GM12878 (cell line): ENCODE data around the gene TOX2. TPM values are rescaled to one million over a fixed set of nuclear protein-coding genes. Genes with fewer than 3 reads are reported as not detected.

Experiments used
- BRCA1 ChIP-seq: IDR thresholded peaks from 2 replicates; pipeline ENCODE4 v1.6.1; 2011; ENCODE audit warnings: low read depth, low read length, improper control_type of control experiment
- CHD1 ChIP-seq: IDR thresholded peaks from 2 replicates; pipeline ENCODE4 v1.6.1; 2012; ENCODE audit warnings: low read depth, low read length, improper control_type of control experiment
- EED ChIP-seq: sonication (generic); IDR thresholded peaks from 2 replicates; pipeline ENCODE4 v1.6.1; 2016; ENCODE audit warnings: antibody characterized with exemption, low read depth
- FOXK2 ChIP-seq: fragments of 450-650 bp; IDR thresholded peaks from 2 replicates; pipeline ENCODE4 v1.6.1; 2017; ENCODE audit warnings: mild to moderate bottlenecking, moderate library complexity
- HDGF ChIP-seq: fragments of 450-650 bp; IDR thresholded peaks from 2 replicates; pipeline ENCODE4 v1.6.1; 2016; ENCODE audit warnings: antibody characterized with exemption
- MEF2A ChIP-seq: IDR thresholded peaks from 2 replicates; pipeline ENCODE4 v1.6.1; 2011; ENCODE audit warnings: low read depth, mild to moderate bottlenecking, low read length, moderate library complexity; ENCODE audit not compliant: insufficient read depth
- MEF2B ChIP-seq: fragments of 450-650 bp; IDR thresholded peaks from 2 replicates; pipeline ENCODE4 v1.6.1; 2018; ENCODE audit warnings: mild to moderate bottlenecking, moderate library complexity; ENCODE audit not compliant: partially characterized antibody, poor library complexity, severe bottlenecking
- PAX5 ChIP-seq: IDR thresholded peaks from 2 replicates; pipeline ENCODE4 v1.6.1; 2011; ENCODE audit warnings: low read depth, low read length, borderline replicate concordance
- PAX8 ChIP-seq: fragments of 450-650 bp; IDR thresholded peaks from 2 replicates; pipeline ENCODE4 v1.6.1; 2017; ENCODE audit warnings: mild to moderate bottlenecking, moderate library complexity
- POLR2A ChIP-seq: IDR thresholded peaks from 2 replicates; pipeline ENCODE4 v1.6.1; 2011; ENCODE audit warnings: low read depth, mild to moderate bottlenecking, low read length
- RB1 ChIP-seq: fragments of 450-650 bp; formaldehyde crosslinking; IDR thresholded peaks from 2 replicates; pipeline ENCODE4 v1.6.1; 2017; ENCODE audit warnings: mild to moderate bottlenecking, borderline replicate concordance
- SIN3A ChIP-seq: IDR thresholded peaks from 2 replicates; pipeline ENCODE4 v1.6.1; 2012; ENCODE audit warnings: low read depth, low read length, improper control_type of control experiment
- SMAD1 ChIP-seq: fragments of 450-650 bp; IDR thresholded peaks from 2 replicates; pipeline ENCODE4 v1.6.1; 2018; ENCODE audit warnings: mild to moderate bottlenecking, low read depth; ENCODE audit not compliant: partially characterized antibody
- SMC3 ChIP-seq: IDR thresholded peaks from 2 replicates; pipeline ENCODE4 v1.6.1; 2011; ENCODE audit warnings: low read length, improper control_type of control experiment, borderline replicate concordance
- TCF3 ChIP-seq: IDR thresholded peaks from 2 replicates; pipeline ENCODE4 v1.6.1; 2012; ENCODE audit warnings: low read depth, mild to moderate bottlenecking, low read length, borderline replicate concordance; ENCODE audit not compliant: insufficient read depth
- TCF7 ChIP-seq: IDR thresholded peaks from 2 replicates; pipeline ENCODE4 v1.6.1; 2014; ENCODE audit warnings: antibody characterized with exemption, borderline replicate concordance
- ZNF384 ChIP-seq: IDR thresholded peaks from 2 replicates; pipeline ENCODE4 v1.6.1; 2012; ENCODE audit warnings: low read depth, mild to moderate bottlenecking, low read length, improper control_type of control experiment, borderline replicate concordance
- ZZZ3 ChIP-seq: IDR thresholded peaks from 2 replicates; pipeline ENCODE4 v1.6.1; 2011; ENCODE audit warnings: low read depth; ENCODE audit not compliant: control insufficient read depth, insufficient read length
- polyA plus RNA-seq, 11 experiments: library from polyadenylated mRNA; depleted of rRNA in 4 of 11; unstranded in 6 of 11; stranded (reverse) in 5 of 11; fragments of >200 nt; fragmentation: Nextera tagmentation in 4 of 11; fragmentation: Illumina TruSeq in 1 of 11; extraction: Ambion mirVana in 4 of 11; extraction: Trizol in 1 of 11; gene quantifications; 1 replicate in 1 of 11; 2 replicates in 10 of 11; pipeline versions ENCODE4 v1.2.1 to v1.2.3, GENCODE V29; 2011 to 2016; ENCODE audit warnings: inconsistent platforms in 2 of 11, missing spikeins in 2 of 11, low read depth in 1 of 11
- total RNA-seq, 4 experiments: library from RNA; depleted of rRNA in 3 of 4; stranded (reverse); fragments of >200 nt in 3 of 4; fragmentation: Illumina TruSeq in 1 of 4; extraction: Trizol in 1 of 4; gene quantifications; 2 replicates each; pipeline versions ENCODE4 v1.2.1 to v1.2.3, GENCODE V29; 2013 to 2021
- TF ChIP-seq, protein P1 (sequence below): fragments of 450-650 bp; IDR thresholded peaks from 2 replicates; pipeline ENCODE4 v1.6.1; 2017; ENCODE audit warnings: borderline replicate concordance
- TF ChIP-seq, protein P2 (sequence below): fragments of 450-650 bp; IDR thresholded peaks from 2 replicates; pipeline ENCODE4 v1.6.1; 2017; ENCODE audit warnings: low read depth, mild to moderate bottlenecking, moderate library complexity
- TF ChIP-seq, protein P3 (sequence below): fragments of 450-650 bp; IDR thresholded peaks from 2 replicates; pipeline ENCODE4 v1.6.1; 2014; ENCODE audit warnings: mild to moderate bottlenecking
- TF ChIP-seq, protein P4 (sequence below): IDR thresholded peaks from 2 replicates; pipeline ENCODE4 v1.6.1; 2012; ENCODE audit warnings: improper control_type of control experiment, low read depth, low read length; ENCODE audit not compliant: insufficient replicate concordance

The TOX2 gene
- total and polyA plus RNA-seq, 10 of the 15 experiments (the other 5 are each of a cell fraction or from before 2014, with no cell fraction given): 2.6 to 40.5 (median 7.9) TPM

DNA sequence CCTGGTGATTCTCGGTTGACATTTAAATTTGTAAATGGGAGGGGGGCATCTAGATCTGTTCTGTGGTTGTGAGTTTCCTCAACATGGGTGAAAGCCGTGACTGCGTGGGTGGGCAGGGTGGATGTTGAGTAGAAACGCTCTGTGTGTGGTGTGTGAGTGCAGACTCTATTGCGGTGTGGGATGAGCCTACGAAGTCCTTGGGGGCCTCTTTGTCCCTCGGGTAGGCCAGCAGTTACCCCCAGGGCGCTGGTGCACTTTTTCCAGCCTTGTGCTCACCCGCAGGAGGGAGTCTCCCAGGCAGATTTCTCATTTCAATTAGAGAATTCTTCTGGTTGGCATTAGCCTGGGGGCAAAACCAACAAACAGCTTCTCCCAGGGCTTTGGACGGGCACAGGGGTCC lies 10.6 kb downstream of the TOX2 start (continued):
- no peak for TF ChIP-seq MEF2A
- TF ChIP-seq, protein P1, sequence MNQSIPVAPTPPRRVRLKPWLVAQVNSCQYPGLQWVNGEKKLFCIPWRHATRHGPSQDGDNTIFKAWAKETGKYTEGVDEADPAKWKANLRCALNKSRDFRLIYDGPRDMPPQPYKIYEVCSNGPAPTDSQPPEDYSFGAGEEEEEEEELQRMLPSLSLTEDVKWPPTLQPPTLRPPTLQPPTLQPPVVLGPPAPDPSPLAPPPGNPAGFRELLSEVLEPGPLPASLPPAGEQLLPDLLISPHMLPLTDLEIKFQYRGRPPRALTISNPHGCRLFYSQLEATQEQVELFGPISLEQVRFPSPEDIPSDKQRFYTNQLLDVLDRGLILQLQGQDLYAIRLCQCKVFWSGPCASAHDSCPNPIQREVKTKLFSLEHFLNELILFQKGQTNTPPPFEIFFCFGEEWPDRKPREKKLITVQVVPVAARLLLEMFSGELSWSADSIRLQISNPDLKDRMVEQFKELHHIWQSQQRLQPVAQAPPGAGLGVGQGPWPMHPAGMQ: peak; percentile 8; the same call in 1 of the 2 replicates
- no peak for TF ChIP-seq TCF3
- TF ChIP-seq, protein P2, sequence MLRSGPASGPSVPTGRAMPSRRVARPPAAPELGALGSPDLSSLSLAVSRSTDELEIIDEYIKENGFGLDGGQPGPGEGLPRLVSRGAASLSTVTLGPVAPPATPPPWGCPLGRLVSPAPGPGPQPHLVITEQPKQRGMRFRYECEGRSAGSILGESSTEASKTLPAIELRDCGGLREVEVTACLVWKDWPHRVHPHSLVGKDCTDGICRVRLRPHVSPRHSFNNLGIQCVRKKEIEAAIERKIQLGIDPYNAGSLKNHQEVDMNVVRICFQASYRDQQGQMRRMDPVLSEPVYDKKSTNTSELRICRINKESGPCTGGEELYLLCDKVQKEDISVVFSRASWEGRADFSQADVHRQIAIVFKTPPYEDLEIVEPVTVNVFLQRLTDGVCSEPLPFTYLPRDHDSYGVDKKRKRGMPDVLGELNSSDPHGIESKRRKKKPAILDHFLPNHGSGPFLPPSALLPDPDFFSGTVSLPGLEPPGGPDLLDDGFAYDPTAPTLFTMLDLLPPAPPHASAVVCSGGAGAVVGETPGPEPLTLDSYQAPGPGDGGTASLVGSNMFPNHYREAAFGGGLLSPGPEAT: peak; percentile 54; the same call in 1 of the 2 replicates
- peak; percentile 98 for TF ChIP-seq MEF2B
- no peak for TF ChIP-seq POLR2A
- TF ChIP-seq SMC3: no peak
- TF ChIP-seq CHD1: no peak
- no peak for TF ChIP-seq HDGF
- TF ChIP-seq EED: 0 out of 2 replicates have a peak, but pooled peaks have one; percentile 58
- TF ChIP-seq, protein P3, sequence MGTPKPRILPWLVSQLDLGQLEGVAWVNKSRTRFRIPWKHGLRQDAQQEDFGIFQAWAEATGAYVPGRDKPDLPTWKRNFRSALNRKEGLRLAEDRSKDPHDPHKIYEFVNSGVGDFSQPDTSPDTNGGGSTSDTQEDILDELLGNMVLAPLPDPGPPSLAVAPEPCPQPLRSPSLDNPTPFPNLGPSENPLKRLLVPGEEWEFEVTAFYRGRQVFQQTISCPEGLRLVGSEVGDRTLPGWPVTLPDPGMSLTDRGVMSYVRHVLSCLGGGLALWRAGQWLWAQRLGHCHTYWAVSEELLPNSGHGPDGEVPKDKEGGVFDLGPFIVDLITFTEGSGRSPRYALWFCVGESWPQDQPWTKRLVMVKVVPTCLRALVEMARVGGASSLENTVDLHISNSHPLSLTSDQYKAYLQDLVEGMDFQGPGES: no peak
- peak; percentile 53 for TF ChIP-seq SMAD1
- TF ChIP-seq PAX8: no peak
- TF ChIP-seq, protein P4, sequence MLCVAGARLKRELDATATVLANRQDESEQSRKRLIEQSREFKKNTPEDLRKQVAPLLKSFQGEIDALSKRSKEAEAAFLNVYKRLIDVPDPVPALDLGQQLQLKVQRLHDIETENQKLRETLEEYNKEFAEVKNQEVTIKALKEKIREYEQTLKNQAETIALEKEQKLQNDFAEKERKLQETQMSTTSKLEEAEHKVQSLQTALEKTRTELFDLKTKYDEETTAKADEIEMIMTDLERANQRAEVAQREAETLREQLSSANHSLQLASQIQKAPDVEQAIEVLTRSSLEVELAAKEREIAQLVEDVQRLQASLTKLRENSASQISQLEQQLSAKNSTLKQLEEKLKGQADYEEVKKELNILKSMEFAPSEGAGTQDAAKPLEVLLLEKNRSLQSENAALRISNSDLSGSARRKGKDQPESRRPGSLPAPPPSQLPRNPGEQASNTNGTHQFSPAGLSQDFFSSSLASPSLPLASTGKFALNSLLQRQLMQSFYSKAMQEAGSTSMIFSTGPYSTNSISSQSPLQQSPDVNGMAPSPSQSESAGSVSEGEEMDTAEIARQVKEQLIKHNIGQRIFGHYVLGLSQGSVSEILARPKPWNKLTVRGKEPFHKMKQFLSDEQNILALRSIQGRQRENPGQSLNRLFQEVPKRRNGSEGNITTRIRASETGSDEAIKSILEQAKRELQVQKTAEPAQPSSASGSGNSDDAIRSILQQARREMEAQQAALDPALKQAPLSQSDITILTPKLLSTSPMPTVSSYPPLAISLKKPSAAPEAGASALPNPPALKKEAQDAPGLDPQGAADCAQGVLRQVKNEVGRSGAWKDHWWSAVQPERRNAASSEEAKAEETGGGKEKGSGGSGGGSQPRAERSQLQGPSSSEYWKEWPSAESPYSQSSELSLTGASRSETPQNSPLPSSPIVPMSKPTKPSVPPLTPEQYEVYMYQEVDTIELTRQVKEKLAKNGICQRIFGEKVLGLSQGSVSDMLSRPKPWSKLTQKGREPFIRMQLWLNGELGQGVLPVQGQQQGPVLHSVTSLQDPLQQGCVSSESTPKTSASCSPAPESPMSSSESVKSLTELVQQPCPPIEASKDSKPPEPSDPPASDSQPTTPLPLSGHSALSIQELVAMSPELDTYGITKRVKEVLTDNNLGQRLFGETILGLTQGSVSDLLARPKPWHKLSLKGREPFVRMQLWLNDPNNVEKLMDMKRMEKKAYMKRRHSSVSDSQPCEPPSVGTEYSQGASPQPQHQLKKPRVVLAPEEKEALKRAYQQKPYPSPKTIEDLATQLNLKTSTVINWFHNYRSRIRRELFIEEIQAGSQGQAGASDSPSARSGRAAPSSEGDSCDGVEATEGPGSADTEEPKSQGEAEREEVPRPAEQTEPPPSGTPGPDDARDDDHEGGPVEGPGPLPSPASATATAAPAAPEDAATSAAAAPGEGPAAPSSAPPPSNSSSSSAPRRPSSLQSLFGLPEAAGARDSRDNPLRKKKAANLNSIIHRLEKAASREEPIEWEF: peak; percentile 43
- no peak for TF ChIP-seq TCF7
- TF ChIP-seq BRCA1: no peak
- TF ChIP-seq FOXK2: no peak
- TF ChIP-seq ZNF384: no peak
- 0 out of 2 replicates have a peak, but pooled peaks have one; percentile 52 for TF ChIP-seq PAX5
- TF ChIP-seq RB1: peak; percentile 94; the same call in 1 of the 2 replicates
- TF ChIP-seq ZZZ3: no peak
- TF ChIP-seq SIN3A: no peak
